GM21515 (cell line): ENCODE measurements around the gene SUMO1.
"Not testable (repeated sequence)": the region's sequence is repeated elsewhere in the genome, so short reads cannot be mapped to it uniquely, and the experiment has no call there.

Experiments
- ATAC-seq: cut with Tn5 transposase; IDR thresholded peaks from one replicate; pipeline ENCODE4 v1.9.1; 2021; ENCODE audit not compliant: unreplicated experiment

The SUMO1 gene

GRCh38 chr2:202238234-202239197, at the start of gene SUMO1:
SUMO1 (minus strand) TSS chr2:202238597; CDS start chr2:202238451, 146 bp downstream.
- ATAC-seq = peak; percentile 98

DNA sequence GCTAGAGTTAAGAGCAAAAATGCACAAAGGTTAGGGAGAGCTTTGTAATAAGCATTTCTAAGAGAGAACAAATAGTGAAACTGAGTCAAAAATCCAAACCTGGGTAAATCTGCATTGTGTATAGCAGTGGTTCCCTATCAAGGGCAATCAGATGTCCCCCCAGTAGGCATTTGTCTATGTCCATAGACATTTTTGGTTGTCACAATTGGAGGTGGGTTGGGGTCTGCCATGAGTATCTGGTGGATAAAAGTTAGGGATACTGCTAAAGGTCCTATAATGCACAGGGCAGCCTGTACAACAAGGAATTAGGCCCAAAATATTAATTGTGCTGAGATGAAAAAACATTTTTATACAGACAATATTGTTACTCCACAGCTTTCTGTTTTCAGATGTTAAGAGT, 48.2 kb upstream of the SUMO1 start:
- no peak for ATAC-seq

DNA sequence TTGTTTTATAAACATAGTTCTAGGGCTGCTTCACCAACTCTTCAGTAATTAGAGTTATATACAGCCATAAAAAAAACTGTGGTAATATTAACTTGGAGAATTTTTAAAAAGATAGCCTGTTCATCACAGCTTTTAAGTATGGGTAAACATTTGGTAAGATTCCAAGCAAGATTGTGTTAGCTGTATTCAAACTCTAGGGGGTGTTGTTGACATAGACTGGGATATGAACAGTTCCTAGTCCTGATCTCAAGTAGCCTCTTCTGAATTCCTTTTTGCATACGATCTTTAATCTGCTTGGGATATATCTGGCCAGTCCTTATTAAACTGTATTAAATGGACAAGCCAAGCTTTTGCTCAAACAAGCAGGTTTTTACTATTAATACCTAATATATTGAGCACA, 40.5 kb upstream of the SUMO1 start:
- no peak for ATAC-seq

- ATAC-seq = no peak
Measured at GRCh38 chr2:202278036-202278760, 39.8 kb upstream of the SUMO1 start.

DNA sequence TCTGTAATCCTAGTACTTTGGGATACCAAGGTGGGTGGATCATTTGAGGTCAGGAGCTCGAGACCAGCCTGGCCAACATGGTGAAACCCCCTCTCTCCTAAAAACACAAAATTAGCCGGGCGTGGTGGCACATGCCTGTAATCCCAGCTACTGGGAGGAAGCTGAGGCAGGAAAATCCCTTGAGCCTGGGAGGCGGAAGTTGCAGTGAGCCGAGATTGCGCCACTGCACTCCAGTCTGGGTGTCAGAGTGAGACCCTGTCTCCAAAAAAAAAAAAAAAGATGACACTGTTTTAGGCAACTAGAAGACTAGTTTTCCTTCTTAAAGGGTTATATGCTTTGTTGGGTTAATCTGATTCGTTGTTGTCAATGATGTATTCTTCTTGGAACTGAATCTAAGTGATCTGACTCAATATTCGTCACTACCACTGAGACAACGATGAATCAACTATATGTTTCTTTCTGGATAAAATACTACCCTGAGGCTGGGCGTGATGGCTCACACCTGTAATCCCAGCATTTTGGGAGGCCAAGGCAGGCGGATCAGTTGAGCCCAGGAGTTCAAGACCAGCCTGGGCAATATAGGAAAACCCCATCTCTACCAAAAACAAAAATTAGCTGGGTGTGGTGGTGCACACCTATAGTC, 37.8 kb upstream of the SUMO1 start:
- not testable (repeated sequence) for ATAC-seq

DNA sequence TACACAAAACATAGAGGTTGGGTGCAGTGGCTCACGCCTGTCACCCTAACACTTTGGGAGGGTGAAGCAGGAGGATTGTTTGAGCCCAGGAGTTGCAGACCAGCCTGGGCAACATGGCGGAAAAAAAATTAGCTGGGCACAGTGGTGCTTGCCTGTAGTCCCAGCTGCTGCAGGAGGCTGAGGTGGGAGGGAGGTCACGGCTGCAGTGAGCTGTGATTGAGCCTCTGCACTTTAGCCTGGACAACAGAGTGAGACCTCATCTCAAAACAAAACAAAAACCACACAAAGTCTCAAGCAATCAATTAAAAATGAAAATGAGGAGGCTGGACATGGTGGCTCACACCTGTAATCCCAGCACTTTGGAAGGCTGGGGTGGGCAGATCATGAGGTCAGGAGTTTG, 32.1 kb upstream of the SUMO1 start:
- ATAC-seq = no peak

- ATAC-seq = no peak
Measured at GRCh38 chr2:202269585-202269984, 31.2 kb upstream of the SUMO1 start.

GRCh38 chr2:202267495-202267894, 29.1 kb upstream of the SUMO1 start:
- ATAC-seq = no peak

DNA sequence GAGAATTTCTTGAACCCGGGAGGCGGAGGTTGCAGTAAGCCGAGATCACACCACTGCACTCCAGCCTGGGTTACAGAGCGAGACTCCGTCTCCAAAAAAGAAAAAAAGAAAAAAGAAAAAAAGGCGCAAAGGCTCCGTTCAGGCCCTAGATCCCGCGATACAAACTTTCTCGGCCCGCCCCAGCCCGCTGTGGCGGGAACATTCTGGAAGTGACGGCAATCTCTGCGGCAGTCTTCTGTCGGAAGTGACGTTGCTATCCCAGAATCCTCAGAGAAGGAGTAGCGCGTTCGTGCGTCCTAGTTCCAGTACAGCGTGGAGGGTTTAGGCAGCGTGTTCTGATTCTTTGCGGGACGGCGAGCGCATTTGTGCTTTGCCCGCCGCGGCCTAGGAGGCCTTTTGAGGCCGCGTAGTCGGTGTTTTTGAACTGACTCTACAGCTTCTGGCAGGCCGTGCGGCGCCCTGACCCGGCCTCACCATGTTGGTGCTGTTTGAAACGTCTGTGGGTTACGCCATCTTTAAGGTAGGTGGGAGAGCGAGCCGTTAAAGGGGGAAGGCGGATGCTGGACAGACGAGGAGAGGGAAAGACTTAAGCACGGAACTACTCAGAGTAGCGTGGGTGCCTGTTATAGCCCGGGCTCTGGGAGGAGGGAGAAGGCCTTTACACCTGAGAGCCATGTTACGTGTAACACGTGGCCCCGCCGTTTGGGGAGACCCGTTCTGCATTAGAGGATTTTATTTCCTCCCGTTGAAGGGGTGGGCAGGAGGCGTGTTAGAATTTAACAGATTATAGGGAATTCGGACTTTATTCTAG, 27.3 kb upstream of the SUMO1 start, which contains the start of gene NOP58:
Gene NOP58, plus strand, starts transcription at position 297 of the 811 bp plus-strand sequence. Its CDS starts 179 bp downstream, at position 476.
- peak; percentile 86 for ATAC-seq

GRCh38 chr2:202261531-202261930, 23.1 kb upstream of the SUMO1 start:
- ATAC-seq = no peak

DNA sequence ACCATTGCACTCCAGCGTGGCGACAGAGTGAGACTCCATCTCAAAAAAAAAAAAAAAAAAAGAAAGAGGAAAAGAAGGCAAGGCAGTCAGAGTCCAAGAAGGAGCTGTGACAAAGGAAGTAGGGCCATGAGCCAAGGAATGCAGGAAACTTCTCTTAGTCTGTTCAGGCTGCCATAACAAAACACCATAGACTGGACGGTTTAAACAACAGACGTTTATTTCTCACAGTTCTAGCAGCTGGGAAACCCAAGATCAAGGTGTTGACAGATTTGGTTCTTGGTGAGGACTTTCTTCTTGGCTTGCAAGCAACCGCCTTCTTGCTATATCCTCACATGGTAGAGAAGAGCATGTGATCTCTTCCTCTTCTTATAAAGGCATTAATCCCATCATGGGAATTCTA, 13.1 kb upstream of the SUMO1 start:
- no peak for ATAC-seq

- no peak for ATAC-seq
Measured at GRCh38 chr2:202249521-202250253, 11.3 kb upstream of the SUMO1 start.

DNA sequence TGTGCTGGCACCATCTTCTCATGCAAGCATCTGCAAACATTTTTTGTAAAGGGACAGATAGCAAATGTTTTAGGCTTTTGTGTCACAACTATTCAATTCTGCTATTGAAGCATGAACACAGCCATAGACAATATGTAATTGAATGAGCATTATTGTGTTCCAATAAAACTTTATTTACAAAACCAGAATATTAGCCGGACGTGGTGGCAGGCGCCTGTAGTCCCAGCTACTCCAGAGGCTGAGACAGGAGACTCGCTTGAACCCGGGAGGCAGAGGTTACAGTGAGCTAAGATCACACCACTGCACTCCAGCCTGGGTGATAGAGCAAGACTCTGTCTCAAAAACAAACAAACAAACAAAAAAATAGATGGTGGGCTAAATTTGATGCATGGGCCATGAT, 9.3 kb upstream of the SUMO1 start:
- not testable (repeated sequence) for ATAC-seq

DNA sequence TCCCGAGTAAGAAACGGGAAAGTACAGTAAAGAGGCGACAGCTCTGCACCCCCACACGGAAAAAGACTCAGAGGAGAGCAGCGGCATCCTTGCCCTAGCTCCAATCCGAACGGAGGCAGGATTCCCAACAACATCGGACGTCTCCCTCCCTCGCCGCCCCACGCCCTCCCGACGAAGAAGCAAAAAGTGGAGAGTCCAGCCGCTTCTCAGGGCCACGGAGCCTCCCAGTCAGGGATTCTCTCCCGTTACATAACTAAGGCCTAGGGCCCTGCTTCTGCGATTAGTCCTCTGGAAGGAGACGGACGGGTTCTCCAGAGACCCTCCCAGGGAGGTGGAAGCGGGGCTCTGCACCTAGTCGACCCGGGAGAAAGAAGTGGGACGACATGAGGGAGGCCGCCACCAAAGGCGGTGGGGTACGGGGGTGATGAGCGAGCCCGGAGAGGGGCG, 587 bp downstream of the SUMO1 start:
- ATAC-seq = peak; percentile 47

GRCh38 chr2:202221873-202222272, 16.5 kb downstream of the SUMO1 start:
- ATAC-seq = no peak

GRCh38 chr2:202215179-202215578, 23.2 kb downstream of the SUMO1 start:
- no peak for ATAC-seq

DNA sequence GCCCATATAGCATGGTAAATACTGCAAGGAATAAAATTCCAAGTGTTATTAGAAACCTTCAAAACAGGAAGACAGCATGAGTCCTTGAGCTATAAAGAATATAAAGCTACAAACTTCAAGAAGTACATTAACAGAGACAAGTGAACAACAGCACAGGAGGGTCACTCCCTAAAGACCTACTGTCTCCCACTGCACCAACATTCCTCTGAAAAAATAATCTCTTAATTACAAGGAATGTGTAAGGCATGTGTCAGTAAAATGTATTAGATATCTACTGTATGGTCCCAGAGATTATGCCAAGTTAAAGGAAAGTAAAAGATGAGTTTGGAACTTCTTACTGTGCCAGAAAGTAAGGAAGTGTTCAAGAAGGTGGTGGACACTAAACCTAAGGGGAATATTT, 29.9 kb downstream of the SUMO1 start:
- ATAC-seq = no peak

- no peak for ATAC-seq
Measured at GRCh38 chr2:202204855-202205254, 33.5 kb downstream of the SUMO1 start.

DNA sequence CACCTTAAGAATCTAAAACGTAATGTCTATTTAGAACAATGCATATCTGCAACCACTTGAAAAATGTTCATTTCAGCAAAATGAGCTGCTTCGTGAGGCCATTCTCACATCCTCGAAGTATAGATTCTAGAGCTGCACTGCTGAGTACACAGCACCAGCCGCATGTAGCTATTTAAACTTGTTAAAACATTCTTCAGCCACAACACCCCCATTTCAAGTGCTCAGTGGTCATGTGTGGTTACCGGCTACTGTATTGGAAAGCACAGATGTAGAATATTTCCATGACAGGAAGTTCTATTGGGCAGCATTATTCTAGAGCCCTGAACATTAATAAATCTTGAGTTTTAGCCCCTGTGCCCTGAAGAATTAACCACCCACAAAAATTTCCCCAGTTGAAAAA, 35.0 kb downstream of the SUMO1 start:
- no peak for ATAC-seq
